GM21825 (cell line): ENCODE measurements around the gene SNX20.
A peak's percentile ranks its signal among the peaks of the same experiment; 100 is the strongest.

Experiments
- ATAC-seq: cut with Tn5 transposase; IDR thresholded peaks from one replicate; pipeline ENCODE4 v1.9.1; 2021; ENCODE audit warnings: mild to moderate bottlenecking, moderate library complexity; ENCODE audit not compliant: unreplicated experiment

Gene SNX20, protein sequence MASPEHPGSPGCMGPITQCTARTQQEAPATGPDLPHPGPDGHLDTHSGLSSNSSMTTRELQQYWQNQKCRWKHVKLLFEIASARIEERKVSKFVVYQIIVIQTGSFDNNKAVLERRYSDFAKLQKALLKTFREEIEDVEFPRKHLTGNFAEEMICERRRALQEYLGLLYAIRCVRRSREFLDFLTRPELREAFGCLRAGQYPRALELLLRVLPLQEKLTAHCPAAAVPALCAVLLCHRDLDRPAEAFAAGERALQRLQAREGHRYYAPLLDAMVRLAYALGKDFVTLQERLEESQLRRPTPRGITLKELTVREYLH

GRCh38 chr16:50681021-50681885, at the start of gene SNX20:
SNX20 (minus strand) TSS chr16:50681312; CDS start chr16:50677526, 3,786 bp downstream.
- ATAC-seq: peak; percentile 47

- ATAC-seq: no peak
Measured at GRCh38 chr16:50724306-50724705, 43.2 kb upstream of the SNX20 start.

- no peak for ATAC-seq
Measured at GRCh38 chr16:50722960-50723359, 41.8 kb upstream of the SNX20 start.

DNA sequence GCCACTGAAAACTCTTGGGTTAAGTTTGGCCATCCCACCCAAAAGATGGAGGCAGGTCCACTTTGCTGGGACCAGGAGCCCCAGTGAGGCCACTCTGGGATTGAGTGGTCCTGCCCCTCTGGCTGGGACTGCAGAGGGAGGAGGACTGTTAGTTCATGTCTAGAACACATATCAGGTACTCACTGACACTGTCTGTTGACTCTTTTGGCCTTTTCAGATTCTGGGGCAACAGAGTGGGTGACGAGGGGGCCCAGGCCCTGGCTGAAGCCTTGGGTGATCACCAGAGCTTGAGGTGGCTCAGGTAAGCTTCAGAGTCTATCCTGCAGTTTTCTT, 41.3 kb upstream of the SNX20 start:
- no peak for ATAC-seq

DNA sequence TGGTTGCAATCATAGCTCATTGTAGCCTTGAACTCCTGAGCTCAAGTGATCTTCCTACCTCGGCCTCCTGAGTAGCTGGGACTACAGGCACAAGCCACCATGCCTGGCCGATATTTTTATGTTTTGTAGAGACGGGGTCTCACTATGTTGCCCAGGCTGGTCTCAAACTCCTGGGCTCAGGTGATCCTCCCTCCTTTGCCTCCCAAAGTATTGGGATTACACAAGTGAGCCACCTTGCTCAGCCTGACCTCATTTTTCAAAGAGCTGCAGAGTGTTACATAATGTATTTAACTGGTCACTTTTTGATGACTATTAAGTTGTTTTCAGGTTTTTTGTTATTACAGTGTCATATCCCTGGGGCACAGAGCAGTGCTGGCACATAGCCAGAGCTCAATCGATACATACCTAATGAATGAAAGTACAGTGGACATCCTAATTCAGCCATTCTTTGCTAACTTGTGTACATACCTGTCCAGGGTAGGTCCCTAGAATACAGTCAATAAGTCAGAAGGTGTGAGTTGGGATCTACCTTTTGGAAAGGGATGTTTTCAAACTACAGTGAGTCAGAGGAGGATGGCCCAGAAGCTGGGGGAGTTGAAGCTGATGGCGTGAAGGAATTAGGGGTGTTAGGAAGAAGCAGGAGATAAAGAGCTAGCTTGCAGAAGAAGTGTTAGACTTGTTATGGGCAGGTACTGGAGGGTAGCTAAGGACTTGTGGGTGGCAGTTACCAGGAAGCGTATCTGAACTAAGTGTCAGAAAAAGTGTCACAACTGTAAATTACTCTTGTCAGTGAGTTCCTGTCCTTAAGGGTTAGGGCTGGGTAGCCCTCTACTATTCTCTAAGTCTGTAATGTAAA, 40.7 kb upstream of the SNX20 start:
- ATAC-seq: no peak

DNA sequence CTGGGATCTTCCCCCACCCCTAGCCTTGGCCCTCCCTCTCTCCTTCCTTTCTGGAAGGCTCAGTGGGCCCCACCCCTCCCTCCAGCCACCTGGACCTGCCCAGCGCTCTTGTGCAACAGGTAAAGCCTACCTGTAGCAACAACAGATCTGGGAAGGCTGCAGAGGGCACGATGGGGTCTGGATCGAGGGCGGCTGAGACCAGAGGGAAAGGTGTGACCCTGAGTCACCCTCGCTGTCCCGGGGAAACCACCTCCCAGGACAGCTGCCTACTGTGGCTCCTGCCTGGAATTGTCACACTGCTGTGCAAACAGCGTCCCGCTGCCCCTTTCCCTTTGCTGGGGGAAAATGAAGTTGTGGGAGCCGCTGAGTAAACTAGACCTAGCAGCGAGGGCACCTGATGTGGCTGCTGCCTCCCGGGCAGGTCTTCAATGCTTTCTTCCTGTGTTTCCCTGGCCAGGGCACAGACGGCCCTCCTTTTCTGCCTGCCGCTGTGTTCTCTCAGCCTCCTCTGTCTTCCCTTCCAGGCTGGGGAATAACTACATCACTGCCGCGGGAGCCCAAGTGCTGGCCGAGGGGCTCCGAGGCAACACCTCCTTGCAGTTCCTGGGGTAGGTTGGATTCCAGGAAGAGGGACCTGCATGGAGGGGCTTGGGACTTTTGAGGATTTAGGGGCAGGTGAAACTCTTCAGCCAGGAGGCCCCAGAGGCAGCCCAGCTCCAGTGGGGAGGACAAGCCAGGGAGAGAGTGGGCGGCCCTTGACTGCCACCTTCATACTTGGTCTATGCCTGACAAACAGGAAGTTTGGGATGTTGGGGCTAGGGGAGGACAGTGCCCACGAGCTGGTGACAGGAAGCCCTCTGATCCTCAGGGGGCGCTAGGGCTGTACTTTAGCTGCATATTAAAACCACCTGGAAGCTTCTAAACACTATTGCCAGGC, 38.6 kb upstream of the SNX20 start:
- no peak for ATAC-seq

DNA sequence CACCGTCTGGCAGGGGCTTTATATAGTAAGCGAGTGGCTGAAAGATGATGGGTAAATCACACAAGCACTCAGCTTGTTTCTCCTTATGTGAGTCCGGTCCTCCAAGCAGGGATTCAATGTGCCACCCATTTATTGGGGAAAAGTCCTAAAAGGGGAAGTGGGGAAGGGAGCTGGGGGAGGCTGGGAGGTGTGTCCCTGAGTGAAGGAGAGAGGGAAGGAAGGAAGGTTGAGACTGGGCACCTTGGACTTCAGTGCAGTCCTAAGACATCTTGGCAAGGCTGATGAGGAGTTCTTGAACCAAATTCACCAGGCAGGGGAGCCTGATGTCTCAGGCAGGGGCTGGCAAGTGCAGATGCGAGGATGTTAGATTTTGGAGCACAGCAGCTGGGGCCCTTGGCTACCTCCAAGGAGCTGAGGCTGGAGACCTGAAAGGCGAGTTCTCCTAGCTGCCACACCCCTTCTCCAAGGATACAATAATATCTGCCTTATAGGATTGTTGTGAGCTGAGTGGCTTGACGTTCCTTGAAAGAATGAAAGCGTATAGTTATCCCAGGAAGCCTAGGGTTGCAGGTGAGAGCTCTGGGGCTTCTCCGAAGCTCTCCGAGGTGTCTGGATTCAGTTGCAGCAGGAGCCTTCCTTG, 37.8 kb upstream of the SNX20 start:
- ATAC-seq: no peak

GRCh38 chr16:50718061-50718760, 37.1 kb upstream of the SNX20 start:
- no peak for ATAC-seq

GRCh38 chr16:50717494-50717893, 36.4 kb upstream of the SNX20 start:
- ATAC-seq: no peak

- ATAC-seq: no peak
Measured at GRCh38 chr16:50717091-50717490, 36.0 kb upstream of the SNX20 start.

GRCh38 chr16:50712956-50713355, 31.8 kb upstream of the SNX20 start:
- no peak for ATAC-seq

DNA sequence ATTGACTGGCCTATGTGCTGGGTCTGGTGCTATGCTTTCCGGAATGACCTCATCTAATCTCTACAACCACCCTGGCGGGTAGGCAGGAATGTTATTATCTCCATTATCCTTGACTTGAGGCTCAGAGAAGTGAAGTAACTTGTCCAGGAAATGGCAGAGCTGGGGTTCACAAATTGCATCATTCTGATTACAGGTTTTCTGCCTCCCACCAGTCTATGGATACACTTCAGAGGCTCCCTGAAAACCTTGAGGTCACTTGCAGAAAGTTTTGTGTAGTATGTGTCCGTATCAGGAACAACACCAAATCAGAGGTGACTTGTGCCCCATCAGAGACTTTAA, 31.4 kb upstream of the SNX20 start:
- ATAC-seq: no peak

DNA sequence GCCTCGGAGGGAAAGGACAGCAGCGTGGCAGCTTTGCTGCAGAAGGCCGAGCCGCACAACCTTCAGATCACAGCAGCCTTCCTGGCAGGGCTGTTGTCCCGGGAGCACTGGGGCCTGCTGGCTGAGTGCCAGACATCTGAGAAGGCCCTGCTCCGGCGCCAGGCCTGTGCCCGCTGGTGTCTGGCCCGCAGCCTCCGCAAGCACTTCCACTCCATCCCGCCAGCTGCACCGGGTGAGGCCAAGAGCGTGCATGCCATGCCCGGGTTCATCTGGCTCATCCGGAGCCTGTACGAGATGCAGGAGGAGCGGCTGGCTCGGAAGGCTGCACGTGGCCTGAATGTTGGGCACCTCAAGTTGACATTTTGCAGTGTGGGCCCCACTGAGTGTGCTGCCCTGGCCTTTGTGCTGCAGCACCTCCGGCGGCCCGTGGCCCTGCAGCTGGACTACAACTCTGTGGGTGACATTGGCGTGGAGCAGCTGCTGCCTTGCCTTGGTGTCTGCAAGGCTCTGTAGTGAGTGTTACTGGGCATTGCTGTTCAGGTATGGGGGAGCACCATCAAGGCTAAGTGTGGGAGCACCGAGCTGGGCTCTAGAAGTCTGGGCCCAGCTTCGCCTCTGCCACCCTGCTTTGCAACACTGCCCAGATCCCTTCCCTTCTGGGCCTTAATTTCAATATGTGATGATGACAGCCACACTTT, 30.9 kb upstream of the SNX20 start:
- ATAC-seq: no peak

DNA sequence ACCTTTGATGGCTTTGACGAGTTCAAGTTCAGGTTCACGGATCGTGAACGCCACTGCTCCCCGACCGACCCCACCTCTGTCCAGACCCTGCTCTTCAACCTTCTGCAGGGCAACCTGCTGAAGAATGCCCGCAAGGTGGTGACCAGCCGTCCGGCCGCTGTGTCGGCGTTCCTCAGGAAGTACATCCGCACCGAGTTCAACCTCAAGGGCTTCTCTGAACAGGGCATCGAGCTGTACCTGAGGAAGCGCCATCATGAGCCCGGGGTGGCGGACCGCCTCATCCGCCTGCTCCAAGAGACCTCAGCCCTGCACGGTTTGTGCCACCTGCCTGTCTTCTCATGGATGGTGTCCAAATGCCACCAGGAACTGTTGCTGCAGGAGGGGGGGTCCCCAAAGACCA, 29.9 kb upstream of the SNX20 start:
- no peak for ATAC-seq

GRCh38 chr16:50709980-50710379, 28.9 kb upstream of the SNX20 start:
- ATAC-seq: no peak

DNA sequence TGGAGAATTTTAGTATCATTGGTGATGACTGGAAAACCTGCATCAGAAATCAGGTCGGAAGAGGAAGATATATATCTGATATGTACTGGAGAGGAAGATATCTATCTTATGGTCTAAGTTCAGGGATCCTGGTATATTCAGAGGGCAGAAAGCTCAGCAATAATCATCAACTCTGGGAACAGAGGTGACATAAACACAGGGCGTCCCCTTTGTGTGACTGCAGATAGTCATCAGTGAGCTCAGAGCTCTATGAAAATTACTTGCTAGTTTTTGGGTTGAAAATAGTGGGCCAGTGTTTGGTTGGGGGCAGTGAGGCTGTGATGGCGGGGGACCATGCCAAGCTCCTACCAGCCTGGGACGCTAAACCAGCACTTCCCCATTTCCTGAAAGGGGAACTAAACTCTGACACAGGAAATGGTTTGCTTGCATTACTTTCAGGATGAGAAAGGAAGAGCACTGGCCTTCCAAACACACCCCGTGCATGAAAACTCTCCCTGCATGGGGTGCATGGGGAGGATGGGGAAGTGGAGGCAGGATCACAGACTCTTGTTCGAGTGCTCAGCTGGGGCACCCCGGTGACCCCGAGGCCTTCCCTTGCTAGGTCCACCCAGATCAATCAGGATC, 28.1 kb upstream of the SNX20 start:
- peak; percentile 69 for ATAC-seq

DNA sequence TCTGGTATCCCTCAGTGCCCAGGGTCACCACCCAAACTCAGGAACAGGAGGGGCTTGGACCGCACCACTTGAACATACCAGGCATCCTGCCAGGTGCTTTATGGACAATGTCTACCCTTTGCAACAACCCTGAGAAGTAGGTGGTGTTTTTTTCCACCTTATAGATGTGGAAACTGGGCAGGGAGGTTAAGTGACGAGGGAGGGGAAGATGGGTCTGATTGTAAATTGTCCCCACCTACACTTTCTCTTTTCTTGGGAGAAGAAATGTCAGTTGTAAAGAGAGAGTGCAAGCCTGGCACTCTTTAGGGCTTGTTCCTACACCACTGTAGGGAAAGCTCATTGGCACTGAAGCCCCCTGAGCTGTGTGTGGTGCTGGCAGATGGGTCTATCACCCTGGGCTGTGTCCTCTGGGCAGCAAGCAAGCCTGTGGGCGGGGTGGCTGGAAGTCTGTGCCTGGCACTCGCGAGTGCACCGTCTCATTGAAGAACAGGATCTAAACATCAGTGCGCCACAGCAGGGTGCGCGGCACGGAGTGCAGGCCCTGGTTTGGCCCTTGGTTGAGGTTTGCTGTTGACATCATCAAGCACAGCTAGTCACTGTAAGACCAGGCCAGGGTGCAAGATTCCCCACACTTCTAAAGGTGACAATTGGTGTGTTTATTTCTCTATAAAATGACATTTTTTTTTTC, 27.4 kb upstream of the SNX20 start:
- no peak for ATAC-seq

DNA sequence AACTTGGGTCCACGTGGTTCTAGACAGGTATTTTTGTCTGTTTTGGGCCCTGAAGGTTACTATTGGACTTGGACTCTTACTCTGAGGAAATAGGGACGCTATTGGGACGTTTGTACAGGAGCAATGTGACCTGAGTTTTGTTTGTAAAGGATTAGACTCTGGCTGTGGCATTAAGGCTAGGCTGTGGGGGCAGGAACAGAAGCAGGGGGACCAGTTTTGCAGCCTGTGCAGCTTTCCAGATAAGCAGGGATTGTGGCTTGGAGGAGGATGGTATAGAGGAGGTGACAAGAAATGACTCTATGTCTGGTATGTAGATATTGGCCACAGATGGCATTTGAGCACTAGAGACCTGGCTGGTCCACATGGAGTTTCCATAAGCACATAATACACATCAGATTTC, 25.1 kb upstream of the SNX20 start:
- no peak for ATAC-seq
